Mucosa of descending colon (tissue), 3 donors: ENCODE results near the gene DUSP2. TPM values are rescaled to one million over a fixed set of nuclear protein-coding genes. Genes with fewer than 3 reads are reported as not detected.

Source experiments
- ATAC-seq: fragments of 200-7000 bp; cut with Tn5 transposase; one replicate; pipeline ENCODE4 v1.9.1; 2020; ENCODE audit warnings: mild to moderate bottlenecking, moderate library complexity
- DNase-seq, 3 donors: peaks; one replicate each; pipeline ENCODE4 v3.0.0-alpha.2; 2020
- H3K36me3 ChIP-seq: fragments of 200-600 bp; one replicate; pipeline ENCODE4 v1.8.0; 2021; ENCODE audit warnings: low read depth, mild to moderate bottlenecking
- H3K4me1 ChIP-seq: fragments of 200-600 bp; one replicate; pipeline ENCODE4 v1.8.0; 2021; ENCODE audit warnings: low read depth, mild to moderate bottlenecking
- H3K4me3 ChIP-seq: fragments of 200-600 bp; one replicate; pipeline ENCODE4 v1.8.0; 2021; ENCODE audit warnings: mild to moderate bottlenecking
- H3K9me3 ChIP-seq: fragments of 200-600 bp; one replicate; pipeline ENCODE4 v1.8.0; 2021; ENCODE audit warnings: mild to moderate bottlenecking
- intact Hi-C, 2 donors: fragments of 100-400 bp; cut with DNase I in 1 of 2; cut with micrococcal nuclease in 1 of 2; formaldehyde crosslinking; loops; one replicate each; pipeline versions ENCODE4 v1.11.0 to v1.11.1; 2022; cut with DNase I, micrococcal nuclease
- total RNA-seq, 3 donors: library from RNA; stranded (reverse); fragmentation: NEBNext Ultra II Directional in 2 of 3; extraction: Animal tissue kit (Norgen Biotek cat#: 25700) in 2 of 3; gene quantifications; one replicate each; pipeline versions ENCODE4 v1.2.1 to v1.2.4, GENCODE V29; 2021 to 2023
- TF ChIP-seq, protein P1 (sequence below): fragments of 200-600 bp; IDR thresholded peaks from one replicate; pipeline ENCODE4 v1.8.0; 2022; ENCODE audit warnings: antibody characterized with exemption, mild to moderate bottlenecking
- donor health status: DM: no; HTN: no; CAD: no; lungs with moderate emphysema.
- donor health status: DM: no; HTN: no; CAD: no.
- donor health status: DM: no; HTN: yes; CAD: no.

DUSP2 gene
- total RNA-seq, 3 donors from 2014 or later, result 1.5 to 2.3 (median 1.6) TPM

DNA sequence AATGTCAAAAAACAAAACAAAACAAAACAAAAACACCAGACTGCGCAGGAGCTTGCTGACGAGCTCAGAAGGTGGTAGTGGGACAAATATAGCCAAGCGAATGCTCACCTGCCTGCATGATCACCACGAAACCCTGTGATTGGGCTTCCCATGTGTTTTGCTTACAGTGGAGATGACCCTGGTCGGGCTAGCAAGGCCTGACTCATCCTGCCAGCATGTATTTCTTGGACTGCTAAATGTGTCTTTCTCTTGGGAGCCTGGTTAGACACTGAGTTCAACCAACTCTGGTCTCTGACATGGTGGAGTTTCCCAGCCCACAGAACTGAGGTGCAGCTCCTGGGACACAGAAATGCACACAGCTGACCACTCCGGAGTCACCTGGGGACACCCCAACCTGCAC lies 30.7 kb upstream of the DUSP2 start:
- H3K36me3 ChIP-seq, result no peaks in the 10 kb centered on the region
- H3K4me1 ChIP-seq, result no peaks in the 10 kb centered on the region
- ATAC-seq (no peak), DNase-seq (no peak)
- H3K4me3 ChIP-seq, result no peak overlapping the region
- intact Hi-C loops, result no loop called here
- no peaks in the 10 kb centered on the region for H3K9me3 ChIP-seq
- TF ChIP-seq, protein P1, sequence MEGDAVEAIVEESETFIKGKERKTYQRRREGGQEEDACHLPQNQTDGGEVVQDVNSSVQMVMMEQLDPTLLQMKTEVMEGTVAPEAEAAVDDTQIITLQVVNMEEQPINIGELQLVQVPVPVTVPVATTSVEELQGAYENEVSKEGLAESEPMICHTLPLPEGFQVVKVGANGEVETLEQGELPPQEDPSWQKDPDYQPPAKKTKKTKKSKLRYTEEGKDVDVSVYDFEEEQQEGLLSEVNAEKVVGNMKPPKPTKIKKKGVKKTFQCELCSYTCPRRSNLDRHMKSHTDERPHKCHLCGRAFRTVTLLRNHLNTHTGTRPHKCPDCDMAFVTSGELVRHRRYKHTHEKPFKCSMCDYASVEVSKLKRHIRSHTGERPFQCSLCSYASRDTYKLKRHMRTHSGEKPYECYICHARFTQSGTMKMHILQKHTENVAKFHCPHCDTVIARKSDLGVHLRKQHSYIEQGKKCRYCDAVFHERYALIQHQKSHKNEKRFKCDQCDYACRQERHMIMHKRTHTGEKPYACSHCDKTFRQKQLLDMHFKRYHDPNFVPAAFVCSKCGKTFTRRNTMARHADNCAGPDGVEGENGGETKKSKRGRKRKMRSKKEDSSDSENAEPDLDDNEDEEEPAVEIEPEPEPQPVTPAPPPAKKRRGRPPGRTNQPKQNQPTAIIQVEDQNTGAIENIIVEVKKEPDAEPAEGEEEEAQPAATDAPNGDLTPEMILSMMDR, result no peak

DNA sequence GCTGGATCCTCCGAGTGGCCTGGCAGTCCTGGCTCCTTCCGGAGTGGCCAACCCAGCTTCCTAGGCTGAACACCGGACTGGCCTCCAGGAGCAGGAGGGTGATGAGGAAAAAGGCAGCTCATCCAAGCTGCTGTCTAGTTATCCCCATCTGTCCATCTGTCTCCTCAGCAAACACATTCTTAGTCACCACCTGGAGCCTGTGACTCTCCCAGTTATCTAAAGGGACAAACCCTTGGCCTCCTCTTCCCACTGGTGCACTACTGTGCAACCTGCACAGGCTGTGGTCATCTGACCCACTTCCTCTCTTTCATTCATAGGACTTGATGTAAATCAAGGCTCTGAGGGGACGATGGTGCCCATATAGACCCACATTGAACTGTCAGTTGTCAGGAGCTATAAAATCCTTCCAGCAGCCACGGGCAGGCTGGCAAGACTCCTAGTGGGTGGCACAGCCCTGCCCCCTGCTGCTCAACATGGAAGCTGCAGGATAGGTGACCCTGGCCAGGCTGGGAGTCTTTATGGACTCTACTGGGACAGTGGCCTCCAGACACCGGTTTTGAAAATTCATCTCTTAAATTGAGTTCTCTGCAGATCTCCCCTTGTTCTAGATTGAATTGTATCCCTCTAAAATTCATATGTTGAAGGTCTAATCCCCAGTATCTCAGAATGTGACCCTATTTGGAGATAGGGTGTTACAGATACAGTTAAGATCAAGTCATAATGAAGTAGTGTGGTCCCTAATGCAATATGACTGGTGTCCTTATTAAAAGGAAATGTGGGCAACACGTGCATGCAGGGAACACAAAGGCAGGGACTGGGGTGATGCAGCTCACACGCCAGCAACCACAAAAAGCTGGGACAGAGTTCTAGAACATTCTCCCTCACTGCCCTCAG lies 29.3 kb upstream of the DUSP2 start:
- intact Hi-C loops, result no loop called here
- H3K4me3 ChIP-seq, result no peak overlapping the region
- TF ChIP-seq, protein P1, result peak; percentile 89
- no peaks in the 10 kb centered on the region for H3K9me3 ChIP-seq
- H3K4me1 ChIP-seq, result no peaks in the 10 kb centered on the region
- no peaks in the 10 kb centered on the region for H3K36me3 ChIP-seq
- ATAC-seq, result peak; percentile 99
- DNase-seq, result peak; percentile 79 to 90 (median 89)

DNA sequence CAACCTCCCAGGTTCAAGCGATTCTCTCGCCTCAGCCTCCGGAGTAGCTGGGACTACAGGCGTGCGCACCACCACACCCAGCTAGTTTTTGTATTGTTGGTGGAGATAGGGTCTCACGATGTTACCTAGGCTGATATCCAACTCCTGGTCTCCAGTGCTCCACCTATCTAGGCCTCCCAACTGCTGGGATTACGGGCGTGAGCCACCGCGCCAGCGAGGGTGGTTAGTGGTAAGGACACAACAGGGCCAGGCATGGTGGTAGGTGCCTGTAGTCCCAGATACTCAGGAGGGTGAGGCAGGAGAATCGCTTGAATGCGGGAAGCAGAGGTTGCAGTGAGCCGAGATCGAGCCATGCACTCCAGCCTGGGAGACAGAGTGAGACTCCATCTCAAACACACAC lies 26.6 kb upstream of the DUSP2 start:
- H3K9me3 ChIP-seq, result no peaks in the 10 kb centered on the region
- intact Hi-C loops, result no loop called here
- TF ChIP-seq, protein P1, result no peak
- ATAC-seq (no peak), DNase-seq (no peak)
- no peaks in the 10 kb centered on the region for H3K4me1 ChIP-seq
- H3K4me3 ChIP-seq, result no peak overlapping the region
- no peaks in the 10 kb centered on the region for H3K36me3 ChIP-seq

DNA sequence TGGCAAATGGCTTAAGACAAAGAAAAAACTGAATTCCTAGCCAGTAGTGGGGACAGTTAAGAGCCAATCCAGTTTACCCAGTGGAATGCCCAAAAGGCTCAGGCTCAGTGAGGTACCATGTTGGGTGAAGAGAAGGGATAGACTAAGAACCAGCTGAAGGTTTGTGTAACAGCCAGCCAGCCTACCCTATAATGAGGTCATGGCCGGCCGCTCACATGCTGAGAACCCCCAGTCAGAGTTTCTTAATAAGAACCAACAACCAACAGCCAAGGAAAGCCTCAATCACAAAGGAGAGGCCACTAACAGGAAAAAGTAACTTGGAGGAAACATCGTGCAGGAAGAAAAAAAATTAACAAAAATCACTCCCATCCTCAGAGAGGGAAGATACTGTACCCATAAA lies 25.4 kb upstream of the DUSP2 start:
- Histone ChIP-seq H3K9me3 (no peaks in the 10 kb centered on the region), H3K4me3 (no peak overlapping the region), H3K36me3 (no peaks in the 10 kb centered on the region), H3K4me1 (no peaks in the 10 kb centered on the region)
- ATAC-seq (no peak), DNase-seq (no peak)
- TF ChIP-seq, protein P1, result no peak
- intact Hi-C loops, result no loop called here

DNA sequence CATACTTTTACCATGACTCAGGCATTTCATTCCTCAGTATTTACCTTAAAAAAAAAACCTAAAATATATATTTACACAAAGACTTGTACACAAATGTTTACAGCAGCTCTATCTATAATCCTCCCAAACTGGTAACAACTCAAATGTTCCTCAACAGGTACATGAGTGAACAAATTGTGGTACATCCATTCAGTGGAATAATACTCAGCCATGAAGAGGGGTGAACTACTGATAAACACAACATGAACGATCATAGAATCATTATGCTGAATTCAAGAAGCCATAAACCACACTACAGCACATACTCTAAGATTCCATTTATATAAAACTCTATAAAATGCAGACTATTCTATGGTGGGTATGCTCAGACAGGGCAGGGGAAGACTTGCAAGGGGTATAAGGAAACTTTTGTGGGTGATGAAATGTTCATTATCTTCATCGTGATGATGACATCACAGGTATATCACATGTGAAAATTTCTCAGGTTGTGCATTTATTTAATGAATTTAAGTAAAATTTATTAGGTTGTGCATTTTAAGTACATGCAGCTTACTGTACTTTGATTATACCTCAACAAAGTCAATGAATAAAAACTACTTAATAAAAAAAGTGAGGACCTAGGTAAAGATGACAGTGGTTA lies 24.7 kb upstream of the DUSP2 start:
- H3K4me1 ChIP-seq, result no peaks in the 10 kb centered on the region
- intact Hi-C loops, result no loop called here
- no peak for ATAC-seq
- no peak for DNase-seq
- TF ChIP-seq, protein P1, result no peak
- H3K4me3 ChIP-seq, result no peak overlapping the region
- H3K9me3 ChIP-seq, result no peaks in the 10 kb centered on the region
- no peaks in the 10 kb centered on the region for H3K36me3 ChIP-seq
